Measurements from ENCODE around the gene ALKBH7. TPM values are rescaled to one million over a fixed set of nuclear protein-coding genes. Genes with fewer than 3 reads are reported as not detected.

Gene ALKBH7
- polyA plus RNA-seq, 1 of the 3 experiments (the other 2 are of a cell fraction), result 46.0 TPM

GRCh38 chr19:6324757-6325156 lies 47.8 kb upstream of the ALKBH7 start:
- Histone ChIP-seq H2AFZ (ENCODE audit: low read depth) (no peak overlapping the region), H3K4me1 (ENCODE audit: control insufficient read depth in 1 of 2, insufficient read depth in 2 of 2, low read depth in 1 of 2, low read length in 1 of 2) (no peaks in the 10 kb centered on the region), H3K36me3 (replicated peaks in 1 of 2; ENCODE audit: control insufficient read depth in 1 of 2, insufficient read depth in 2 of 2, low read length in 1 of 2) (no peaks in the 10 kb centered on the region), H3K27me3 (ENCODE audit: insufficient read depth) (peaks cover 63% of the 10 kb centered on the region), H3K27ac (ENCODE audit: low read depth in 2 of 2, low read length in 1 of 2) (no peak overlapping the region), H3K79me2 (ENCODE audit: insufficient read depth) (no peaks in the 10 kb centered on the region), H3K9me2 (no peaks in the 10 kb centered on the region), H3K4me3 (ENCODE audit: low read depth in 2 of 2, low read length in 1 of 2) (no peak overlapping the region), H4K20me1 (ENCODE audit: insufficient read depth) (no peaks in the 10 kb centered on the region), H3F3A (replicated peaks; ENCODE audit: insufficient read depth) (no peaks in the 10 kb centered on the region), H3K9me3 (no peaks in the 10 kb centered on the region), H3K9ac (no peak overlapping the region), H3K4me2 (no peak overlapping the region)
- TF ChIP-seq FOSL2 (IDR thresholded peaks at IDR 0.05; ENCODE audit: borderline replicate concordance, low read depth) (no peak), JUND (IDR thresholded peaks at IDR 0.05) (no peak), POLR2AphosphoS5 (IDR thresholded peaks at IDR 0.05; ENCODE audit: low read depth, low read length) (no peak), CTCF (IDR thresholded peaks at IDR 0.05) (no peak), EZH2phosphoT487 (IDR thresholded peaks at IDR 0.05; ENCODE audit: borderline replicate concordance, low read depth) (no peak), MXI1 (IDR thresholded peaks at IDR 0.05; ENCODE audit: low read depth, low read length) (no peak), ELF1 (IDR thresholded peaks at IDR 0.05) (no peak), NRF1 (IDR thresholded peaks at IDR 0.05; ENCODE audit: low read depth, low read length) (no peak), MEF2A (IDR thresholded peaks at IDR 0.05; ENCODE audit: borderline replicate concordance, low read depth) (no peak), SMC3 (IDR thresholded peaks at IDR 0.05; ENCODE audit: low read depth, low read length) (no peak), RXRA (IDR thresholded peaks at IDR 0.05; ENCODE audit: borderline replicate concordance, low read depth) (no peak), GATA2 (CRISPR knock-in tag; IDR thresholded peaks at IDR 0.05) (no peak)
- no peak for DNase-seq
- WGBS (ENCODE audit: low lambda C conversion rate), result 16% methylated on average over 2 of the region's 4 CpGs
- POLR2A ChIA-PET, result no interaction called here
- CTCF ChIA-PET, result no interaction called here

- H3K9ac ChIP-seq, result no peak overlapping the region
- no peak overlapping the region for H3K4me3 ChIP-seq (ENCODE audit: low read depth in 2 of 2, low read length in 1 of 2)
- H3K4me1 ChIP-seq (ENCODE audit: control insufficient read depth in 1 of 2, insufficient read depth in 2 of 2, low read depth in 1 of 2, low read length in 1 of 2), result no peaks in the 10 kb centered on the region
- CTCF ChIA-PET, result no interaction called here
- no peak for TF ChIP-seq JUND (IDR thresholded peaks at IDR 0.05)
- TF ChIP-seq EP300 (IDR thresholded peaks at IDR 0.05; ENCODE audit: borderline replicate concordance in 1 of 2, low read depth in 1 of 2, low read length in 1 of 2), result no peak
- no peak for TF ChIP-seq RXRA (IDR thresholded peaks at IDR 0.05; ENCODE audit: borderline replicate concordance, low read depth)
- no peak for TF ChIP-seq RAD21 (IDR thresholded peaks at IDR 0.05; ENCODE audit: low read length)
- no peak for TF ChIP-seq TAF1 (IDR thresholded peaks at IDR 0.05; ENCODE audit: borderline replicate concordance, low read depth, low read length)
- no peak for TF ChIP-seq POLR2AphosphoS5 (IDR thresholded peaks at IDR 0.05; ENCODE audit: low read depth, low read length)
- TF ChIP-seq NFIC (IDR thresholded peaks at IDR 0.05; ENCODE audit: borderline replicate concordance), result no peak
- TF ChIP-seq YY1 (IDR thresholded peaks at IDR 0.05; ENCODE audit: low read depth), result no peak
- no peak for TF ChIP-seq NRF1 (IDR thresholded peaks at IDR 0.05; ENCODE audit: low read depth, low read length)
- no peak for TF ChIP-seq USF1 (IDR thresholded peaks at IDR 0.05; ENCODE audit: borderline replicate concordance, low read depth)
- TF ChIP-seq PBX3 (IDR thresholded peaks at IDR 0.05), result no peak
- TF ChIP-seq SIN3A (IDR thresholded peaks at IDR 0.05; ENCODE audit: borderline replicate concordance, low read depth, low read length), result no peak
- TF ChIP-seq FOSL2 (IDR thresholded peaks at IDR 0.05; ENCODE audit: borderline replicate concordance, low read depth), result no peak
- TF ChIP-seq FOXM1 (IDR thresholded peaks at IDR 0.05; ENCODE audit: low read depth), result no peak
- no peak for TF ChIP-seq EZH2phosphoT487 (IDR thresholded peaks at IDR 0.05; ENCODE audit: borderline replicate concordance, low read depth)
- no peak for TF ChIP-seq IRF3 (IDR thresholded peaks at IDR 0.05; ENCODE audit: low read depth, low read length)
- TF ChIP-seq GABPA (IDR thresholded peaks at IDR 0.05; ENCODE audit: low read depth), result no peak
- H3K27ac ChIP-seq (ENCODE audit: low read depth in 2 of 2, low read length in 1 of 2), result no peak overlapping the region
- no peaks in the 10 kb centered on the region for H4K20me1 ChIP-seq (ENCODE audit: insufficient read depth)
- H3K27me3 ChIP-seq (ENCODE audit: insufficient read depth), result peaks cover 61% of the 10 kb centered on the region
- H2AFZ ChIP-seq (ENCODE audit: low read depth), result no peak overlapping the region
- H3F3A ChIP-seq (replicated peaks; ENCODE audit: insufficient read depth), result no peaks in the 10 kb centered on the region
- H3K36me3 ChIP-seq (replicated peaks in 1 of 2; ENCODE audit: control insufficient read depth in 1 of 2, insufficient read depth in 2 of 2, low read length in 1 of 2), result no peaks in the 10 kb centered on the region
- no peak overlapping the region for H3K4me2 ChIP-seq
- H3K79me2 ChIP-seq (ENCODE audit: insufficient read depth), result no peaks in the 10 kb centered on the region
- H3K9me2 ChIP-seq, result no peaks in the 10 kb centered on the region
- DNase-seq, result no peak
- POLR2A ChIA-PET, result no interaction called here
- 0% methylated on average over 3 of the region's 4 CpGs for WGBS (ENCODE audit: low lambda C conversion rate)
- no peaks in the 10 kb centered on the region for H3K9me3 ChIP-seq
These were observed 47.0 kb upstream of the ALKBH7 start for GRCh38 chr19:6325614-6326013.
